ENCODE results near the gene CACNA1E. TPM values are rescaled to one million over a fixed set of nuclear protein-coding genes. Genes with fewer than 3 reads are reported as not detected.

The CACNA1E gene
- total RNA-seq, 1 experiment from 2014 or later = 0.45 TPM

DNA sequence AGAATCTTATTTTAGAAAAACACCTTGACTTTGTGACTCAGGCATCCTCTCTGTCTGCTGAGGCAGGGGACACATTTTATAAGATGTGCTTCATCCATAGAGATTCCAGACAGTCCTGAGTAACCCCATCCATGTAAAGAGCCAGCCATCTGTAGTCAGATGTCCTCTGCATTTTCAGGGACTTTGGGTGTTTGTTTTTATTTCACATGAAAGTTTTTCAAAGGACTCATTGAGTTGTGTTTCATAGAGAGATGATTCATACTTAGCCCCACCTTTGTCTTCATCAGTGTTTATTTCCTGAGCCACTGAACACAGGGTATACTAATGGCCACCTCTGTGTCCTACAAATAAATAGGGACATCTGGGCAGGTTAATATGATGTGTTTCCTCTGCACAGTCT lies 280.4 kb downstream of the CACNA1E start:
- Mint-ChIP-seq H3K9me3 (ENCODE audit: unreplicated experiment) (no peaks in the 10 kb centered on the region), H3K4me1 (ENCODE audit: low read depth, unreplicated experiment) (no peaks in the 10 kb centered on the region), H3K27ac (ENCODE audit: unreplicated experiment) (no peak overlapping the region), H3K36me3 (ENCODE audit: insufficient read depth, unreplicated experiment) (no peaks in the 10 kb centered on the region), H3K27me3 (ENCODE audit: insufficient read depth, unreplicated experiment) (peaks cover 4% of the 10 kb centered on the region), H3K4me3 (ENCODE audit: unreplicated experiment) (no peak overlapping the region)
- Histone ChIP-seq H3K4me1 (no peaks in the 10 kb centered on the region), H3K9me3 (no peaks in the 10 kb centered on the region), H3K4me3 (ENCODE audit: low read depth, low read length) (no peak overlapping the region), H3K36me3 (ENCODE audit: control insufficient read depth, insufficient read depth, low read length) (no peaks in the 10 kb centered on the region), H3K27me3 (replicated peaks; ENCODE audit: control insufficient read depth, insufficient read depth, low read length) (no peaks in the 10 kb centered on the region)
- CTCF ChIA-PET = no interaction called here
- no TSS peak for BruUV-seq (replicated peaks)
- POLR2A ChIA-PET = no interaction called here
- DNase-seq = no peak
- intact Hi-C loops (cut with micrococcal nuclease; ENCODE audit: unreplicated experiment) = no loop called here
- TF ChIP-seq, protein P1, sequence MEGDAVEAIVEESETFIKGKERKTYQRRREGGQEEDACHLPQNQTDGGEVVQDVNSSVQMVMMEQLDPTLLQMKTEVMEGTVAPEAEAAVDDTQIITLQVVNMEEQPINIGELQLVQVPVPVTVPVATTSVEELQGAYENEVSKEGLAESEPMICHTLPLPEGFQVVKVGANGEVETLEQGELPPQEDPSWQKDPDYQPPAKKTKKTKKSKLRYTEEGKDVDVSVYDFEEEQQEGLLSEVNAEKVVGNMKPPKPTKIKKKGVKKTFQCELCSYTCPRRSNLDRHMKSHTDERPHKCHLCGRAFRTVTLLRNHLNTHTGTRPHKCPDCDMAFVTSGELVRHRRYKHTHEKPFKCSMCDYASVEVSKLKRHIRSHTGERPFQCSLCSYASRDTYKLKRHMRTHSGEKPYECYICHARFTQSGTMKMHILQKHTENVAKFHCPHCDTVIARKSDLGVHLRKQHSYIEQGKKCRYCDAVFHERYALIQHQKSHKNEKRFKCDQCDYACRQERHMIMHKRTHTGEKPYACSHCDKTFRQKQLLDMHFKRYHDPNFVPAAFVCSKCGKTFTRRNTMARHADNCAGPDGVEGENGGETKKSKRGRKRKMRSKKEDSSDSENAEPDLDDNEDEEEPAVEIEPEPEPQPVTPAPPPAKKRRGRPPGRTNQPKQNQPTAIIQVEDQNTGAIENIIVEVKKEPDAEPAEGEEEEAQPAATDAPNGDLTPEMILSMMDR (IDR thresholded peaks at IDR 0.05; ENCODE audit: insufficient read depth in 1 of 2, low read depth in 1 of 2, low read length in 1 of 2, severe bottlenecking in 1 of 2, unreplicated experiment in 1 of 2) = no peak

GRCh38 chr1:181765451-181766026 lies 282.2 kb downstream of the CACNA1E start:
- POLR2A ChIA-PET = no interaction called here
- CTCF ChIA-PET = no interaction called here

GRCh38 chr1:181767001-181767708 lies 283.8 kb downstream of the CACNA1E start:
- H3K27me3 Mint-ChIP-seq (ENCODE audit: insufficient read depth, unreplicated experiment) = peaks cover 11% of the 10 kb centered on the region
- no peaks in the 10 kb centered on the region for H3K9me3 Mint-ChIP-seq (ENCODE audit: unreplicated experiment)
- Histone ChIP-seq H3K36me3 (ENCODE audit: control insufficient read depth, insufficient read depth, low read length) (no peaks in the 10 kb centered on the region), H3K4me3 (ENCODE audit: low read depth, low read length) (no peak overlapping the region), H3K27me3 (replicated peaks; ENCODE audit: control insufficient read depth, insufficient read depth, low read length) (no peaks in the 10 kb centered on the region), H3K9me3 (no peaks in the 10 kb centered on the region), H3K4me1 (no peaks in the 10 kb centered on the region)
- TF ChIP-seq, protein P1 (IDR thresholded peaks at IDR 0.05; ENCODE audit: insufficient read depth in 1 of 2, low read depth in 1 of 2, low read length in 1 of 2, severe bottlenecking in 1 of 2, unreplicated experiment in 1 of 2) = no peak
- no peak for DNase-seq
- intact Hi-C loops (cut with micrococcal nuclease; ENCODE audit: unreplicated experiment) = no loop called here
- no peaks in the 10 kb centered on the region for H3K4me1 Mint-ChIP-seq (ENCODE audit: low read depth, unreplicated experiment)
- ChIA-PET CTCF (no interaction called here), POLR2A (no interaction called here)
- no peaks in the 10 kb centered on the region for H3K36me3 Mint-ChIP-seq (ENCODE audit: insufficient read depth, unreplicated experiment)
- BruUV-seq (replicated peaks) = no TSS peak
- no peak overlapping the region for H3K27ac Mint-ChIP-seq (ENCODE audit: unreplicated experiment)
- no peak overlapping the region for H3K4me3 Mint-ChIP-seq (ENCODE audit: unreplicated experiment)

More at GRCh38 chr1:181765451-181766026, 282.2 kb downstream of the CACNA1E start:
- Histone ChIP-seq H3K4me1 (no peaks in the 10 kb centered on the region), H3K27me3 (replicated peaks; ENCODE audit: control insufficient read depth, insufficient read depth, low read length) (no peaks in the 10 kb centered on the region), H3K9me3 (no peaks in the 10 kb centered on the region), H3K4me3 (ENCODE audit: low read depth, low read length) (no peak overlapping the region), H3K36me3 (ENCODE audit: control insufficient read depth, insufficient read depth, low read length) (no peaks in the 10 kb centered on the region)
- no peaks in the 10 kb centered on the region for H3K4me1 Mint-ChIP-seq (ENCODE audit: low read depth, unreplicated experiment)
- TF ChIP-seq, protein P1 (IDR thresholded peaks at IDR 0.05; ENCODE audit: insufficient read depth in 1 of 2, low read depth in 1 of 2, low read length in 1 of 2, severe bottlenecking in 1 of 2, unreplicated experiment in 1 of 2) = no peak
- H3K27ac Mint-ChIP-seq (ENCODE audit: unreplicated experiment) = no peak overlapping the region
- intact Hi-C loops (cut with micrococcal nuclease; ENCODE audit: unreplicated experiment) = no loop called here
- no TSS peak for BruUV-seq (replicated peaks)
- H3K9me3 Mint-ChIP-seq (ENCODE audit: unreplicated experiment) = no peaks in the 10 kb centered on the region
- H3K27me3 Mint-ChIP-seq (ENCODE audit: insufficient read depth, unreplicated experiment) = peaks cover 8% of the 10 kb centered on the region
- no peaks in the 10 kb centered on the region for H3K36me3 Mint-ChIP-seq (ENCODE audit: insufficient read depth, unreplicated experiment)
- H3K4me3 Mint-ChIP-seq (ENCODE audit: unreplicated experiment) = no peak overlapping the region
- no peak for DNase-seq
